ENCODE measurements around the gene SPTSSA.

DNA sequence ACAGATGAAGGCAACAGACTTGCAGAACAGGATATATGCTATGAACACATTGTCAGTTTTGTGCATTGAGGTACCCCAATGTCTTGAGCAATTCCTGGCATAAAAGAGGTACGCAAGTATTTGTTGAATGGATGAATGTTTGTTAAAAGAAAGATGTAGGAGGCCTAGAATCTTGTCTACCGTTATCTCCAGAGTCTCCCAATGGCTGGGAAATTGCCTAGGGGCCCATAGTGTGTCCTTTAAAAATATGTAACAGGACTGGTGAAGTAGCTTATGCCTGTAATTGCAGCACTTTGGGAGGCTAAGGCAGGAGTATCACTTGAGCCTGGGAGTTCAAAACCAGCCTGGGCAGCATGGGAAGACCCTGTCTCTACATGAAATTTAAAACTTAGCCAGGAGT lies 20.4 kb upstream of the SPTSSA start:
- TF ChIP-seq, protein P1, sequence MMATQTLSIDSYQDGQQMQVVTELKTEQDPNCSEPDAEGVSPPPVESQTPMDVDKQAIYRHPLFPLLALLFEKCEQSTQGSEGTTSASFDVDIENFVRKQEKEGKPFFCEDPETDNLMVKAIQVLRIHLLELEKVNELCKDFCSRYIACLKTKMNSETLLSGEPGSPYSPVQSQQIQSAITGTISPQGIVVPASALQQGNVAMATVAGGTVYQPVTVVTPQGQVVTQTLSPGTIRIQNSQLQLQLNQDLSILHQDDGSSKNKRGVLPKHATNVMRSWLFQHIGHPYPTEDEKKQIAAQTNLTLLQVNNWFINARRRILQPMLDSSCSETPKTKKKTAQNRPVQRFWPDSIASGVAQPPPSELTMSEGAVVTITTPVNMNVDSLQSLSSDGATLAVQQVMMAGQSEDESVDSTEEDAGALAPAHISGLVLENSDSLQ (IDR thresholded peaks at IDR 0.05), result no peak
- no peak for TF ChIP-seq HDGF (IDR thresholded peaks at IDR 0.05; ENCODE audit: borderline replicate concordance)
- no peak for TF ChIP-seq FOXA1 (IDR thresholded peaks at IDR 0.05)
- TF ChIP-seq FOXK2 (IDR thresholded peaks at IDR 0.05), result no peak
- TF ChIP-seq ZNF384 (IDR thresholded peaks at IDR 0.05), result no peak
- TF ChIP-seq FOXM1 (IDR thresholded peaks at IDR 0.05; ENCODE audit: borderline replicate concordance), result no peak
- TF ChIP-seq L3MBTL2 (conservative IDR thresholded peaks at IDR 0.05), result no peak
- TF ChIP-seq SP1 (IDR thresholded peaks at IDR 0.05), result no peak
- TF ChIP-seq BHLHE40 (IDR thresholded peaks at IDR 0.05; ENCODE audit: borderline replicate concordance), result no peak
- TF ChIP-seq TARDBP (IDR thresholded peaks at IDR 0.05), result no peak
